HG02623 (cell line): Measurements from ENCODE around the gene EDN3.
"Not testable (repeated sequence)": the region's sequence is repeated elsewhere in the genome, so short reads cannot be mapped to it uniquely, and the experiment has no call there.

ENCODE experiments used
- ATAC-seq: cut with Tn5 transposase; IDR thresholded peaks from one replicate; pipeline ENCODE4 v1.9.1; 2021; ENCODE audit warnings: moderate library complexity; ENCODE audit not compliant: unreplicated experiment

EDN3 gene

GRCh38 chr20:59334651-59335300, 34.4 kb downstream of the EDN3 start:
- no peak for ATAC-seq

- no peak for ATAC-seq
Measured at GRCh38 chr20:59335377-59335776, 35.0 kb downstream of the EDN3 start.

GRCh38 chr20:59336540-59336939, 36.1 kb downstream of the EDN3 start:
- no peak for ATAC-seq

GRCh38 chr20:59338444-59338843, 38.0 kb downstream of the EDN3 start:
- not testable (repeated sequence) for ATAC-seq

GRCh38 chr20:59340201-59340885, 39.9 kb downstream of the EDN3 start:
- ATAC-seq, result no peak

GRCh38 chr20:59341285-59342022, 41.0 kb downstream of the EDN3 start:
- not testable (repeated sequence) for ATAC-seq

- no peak for ATAC-seq
Measured at GRCh38 chr20:59342023-59342957, 41.9 kb downstream of the EDN3 start.

- no peak for ATAC-seq
Measured at GRCh38 chr20:59346061-59346460, 45.6 kb downstream of the EDN3 start.

GRCh38 chr20:59349277-59349676, 48.9 kb downstream of the EDN3 start:
- no peak for ATAC-seq

GRCh38 chr20:59350330-59351156, 50.1 kb downstream of the EDN3 start:
- ATAC-seq, result no peak

GRCh38 chr20:59351157-59352040, 51.0 kb downstream of the EDN3 start:
- no peak for ATAC-seq

GRCh38 chr20:59352541-59352940, 52.1 kb downstream of the EDN3 start:
- ATAC-seq, result no peak

GRCh38 chr20:59352990-59353389, 52.6 kb downstream of the EDN3 start:
- no peak for ATAC-seq

- ATAC-seq, result no peak
Measured at GRCh38 chr20:59354460-59354859, 54.0 kb downstream of the EDN3 start.

GRCh38 chr20:59355242-59355641, 54.8 kb downstream of the EDN3 start:
- no peak for ATAC-seq

- ATAC-seq, result no peak
Measured at GRCh38 chr20:59356662-59357165, 56.3 kb downstream of the EDN3 start.

GRCh38 chr20:59358793-59359192, 58.4 kb downstream of the EDN3 start:
- ATAC-seq, result not testable (repeated sequence)

GRCh38 chr20:59359906-59360725, 59.7 kb downstream of the EDN3 start:
- ATAC-seq, result no peak
